Measurements from ENCODE around the gene ALX1. TPM values are rescaled to one million over a fixed set of nuclear protein-coding genes. Genes with fewer than 3 reads are reported as not detected.

Gene ALX1
- total and polyA plus RNA-seq, 4 experiments from 2014 or later: not detected

GRCh38 chr12:85266356-85266755, 13.7 kb upstream of the ALX1 start:
- H3K27me3 Mint-ChIP-seq: no peaks in the 10 kb centered on the region
- H3K4me3 Mint-ChIP-seq: no peak overlapping the region
- no peaks in the 10 kb centered on the region for H3K36me3 Mint-ChIP-seq
- Histone ChIP-seq H3K9me3 (ENCODE audit: control insufficient read depth in 1 of 2, low read length in 2 of 2) (no peaks in the 10 kb centered on the region), H3K4me1 (ENCODE audit: insufficient read depth, low read length) (no peaks in the 10 kb centered on the region), H3K27me3 (ENCODE audit: insufficient read depth, low read length) (no peaks in the 10 kb centered on the region), H3K36me3 (ENCODE audit: insufficient read depth, low read length) (no peaks in the 10 kb centered on the region), H3K4me3 (ENCODE audit: low read length in 2 of 2) (no peak overlapping the region), H3K27ac (ENCODE audit: low read depth, low read length) (no peak overlapping the region)
- no peak overlapping the region for H3K27ac Mint-ChIP-seq
- ChIA-PET CTCF (ENCODE audit: partially characterized antibody) (no interaction called here), POLR2A (ENCODE audit: partially characterized antibody) (no interaction called here)
- intact Hi-C loops (cut with micrococcal nuclease): no loop called here
- peaks cover 0 to 11% (median 0%) of the 10 kb centered on the region in 8 donors for H3K9me3 Mint-ChIP-seq
- DNase-seq: no peak
- H3K4me1 Mint-ChIP-seq: no peaks in the 10 kb centered on the region

GRCh38 chr12:85273381-85274314, 6.4 kb upstream of the ALX1 start:
- Mint-ChIP-seq H3K4me3 (no peak overlapping the region), H3K9me3 (peaks cover 0 to 13% (median 5%) of the 10 kb centered on the region in 8 donors), H3K27ac (no peak overlapping the region), H3K36me3 (no peaks in the 10 kb centered on the region), H3K4me1 (peaks cover 0 to 1% (median 0%) of the 10 kb centered on the region in 4 donors), H3K27me3 (peaks cover 13 to 19% of the 10 kb centered on the region in 2 donors)
- H3K27ac ChIP-seq (ENCODE audit: low read depth, low read length): no peak overlapping the region
- H3K4me3 ChIP-seq (ENCODE audit: low read length in 2 of 2): no peak overlapping the region
- H3K4me1 ChIP-seq (ENCODE audit: insufficient read depth, low read length): no peaks in the 10 kb centered on the region
- ChIA-PET CTCF (ENCODE audit: partially characterized antibody) (no interaction called here), POLR2A (ENCODE audit: partially characterized antibody) (no interaction called here)
- intact Hi-C loops (cut with micrococcal nuclease): no loop called here
- H3K27me3 ChIP-seq (ENCODE audit: insufficient read depth, low read length): no peaks in the 10 kb centered on the region
- no peak for DNase-seq
- no peaks in the 10 kb centered on the region for H3K36me3 ChIP-seq (ENCODE audit: insufficient read depth, low read length)
- no peaks in the 10 kb centered on the region for H3K9me3 ChIP-seq (ENCODE audit: control insufficient read depth in 1 of 2, low read length in 2 of 2)

GRCh38 chr12:85274315-85274651, 5.7 kb upstream of the ALX1 start:
- intact Hi-C loops (cut with micrococcal nuclease): no loop called here
- H3K9me3 Mint-ChIP-seq: peaks cover 0 to 9% (median 6%) of the 10 kb centered on the region in 8 donors
- no peak overlapping the region for H3K27ac ChIP-seq (ENCODE audit: low read depth, low read length)
- H3K9me3 ChIP-seq (ENCODE audit: control insufficient read depth in 1 of 2, low read length in 2 of 2): no peaks in the 10 kb centered on the region
- POLR2A ChIA-PET (ENCODE audit: partially characterized antibody): no interaction called here
- no peaks in the 10 kb centered on the region for H3K36me3 ChIP-seq (ENCODE audit: insufficient read depth, low read length)
- no peaks in the 10 kb centered on the region for H3K27me3 ChIP-seq (ENCODE audit: insufficient read depth, low read length)
- H3K4me1 ChIP-seq (ENCODE audit: insufficient read depth, low read length): no peaks in the 10 kb centered on the region
- DNase-seq: no peak
- H3K27ac Mint-ChIP-seq: no peak overlapping the region
- peaks cover 0 to 1% (median 0%) of the 10 kb centered on the region in 4 donors for H3K4me1 Mint-ChIP-seq
- H3K4me3 Mint-ChIP-seq: no peak overlapping the region
- no peak overlapping the region for H3K4me3 ChIP-seq (ENCODE audit: low read length in 2 of 2)
- CTCF ChIA-PET (ENCODE audit: partially characterized antibody): no interaction called here
- H3K36me3 Mint-ChIP-seq: no peaks in the 10 kb centered on the region
- peaks cover 15 to 22% of the 10 kb centered on the region in 2 donors for H3K27me3 Mint-ChIP-seq

GRCh38 chr12:85275374-85275773, 4.6 kb upstream of the ALX1 start:
- H3K4me3 ChIP-seq (ENCODE audit: low read length in 2 of 2): no peak overlapping the region
- no peaks in the 10 kb centered on the region for H3K27me3 ChIP-seq (ENCODE audit: insufficient read depth, low read length)
- ChIA-PET CTCF (ENCODE audit: partially characterized antibody) (no interaction called here), POLR2A (ENCODE audit: partially characterized antibody) (no interaction called here)
- H3K4me3 Mint-ChIP-seq: no peak overlapping the region
- H3K36me3 Mint-ChIP-seq: no peaks in the 10 kb centered on the region
- intact Hi-C loops (cut with micrococcal nuclease): no loop called here
- DNase-seq: no peak
- peaks cover 0 to 3% (median 2%) of the 10 kb centered on the region in 4 donors for H3K4me1 Mint-ChIP-seq
- peaks cover 0 to 11% (median 7%) of the 10 kb centered on the region in 8 donors for H3K9me3 Mint-ChIP-seq
- no peaks in the 10 kb centered on the region for H3K36me3 ChIP-seq (ENCODE audit: insufficient read depth, low read length)
- H3K27me3 Mint-ChIP-seq: peaks cover 23 to 28% of the 10 kb centered on the region in 2 donors
- no peaks in the 10 kb centered on the region for H3K9me3 ChIP-seq (ENCODE audit: control insufficient read depth in 1 of 2, low read length in 2 of 2)
- no peaks in the 10 kb centered on the region for H3K4me1 ChIP-seq (ENCODE audit: insufficient read depth, low read length)
- H3K27ac ChIP-seq (ENCODE audit: low read depth, low read length): no peak overlapping the region
- no peak overlapping the region for H3K27ac Mint-ChIP-seq

GRCh38 chr12:85277191-85277590, 2.8 kb upstream of the ALX1 start:
- Histone ChIP-seq H3K36me3 (ENCODE audit: insufficient read depth, low read length) (no peaks in the 10 kb centered on the region), H3K4me1 (ENCODE audit: insufficient read depth, low read length) (no peaks in the 10 kb centered on the region), H3K4me3 (ENCODE audit: low read length in 2 of 2) (no peak overlapping the region), H3K27ac (ENCODE audit: low read depth, low read length) (no peak overlapping the region), H3K27me3 (ENCODE audit: insufficient read depth, low read length) (no peaks in the 10 kb centered on the region), H3K9me3 (ENCODE audit: control insufficient read depth in 1 of 2, low read length in 2 of 2) (no peaks in the 10 kb centered on the region)
- intact Hi-C loops (cut with micrococcal nuclease): no loop called here
- H3K27me3 Mint-ChIP-seq: peaks cover 31 to 40% of the 10 kb centered on the region in 2 donors
- DNase-seq: no peak
- no peak overlapping the region for H3K4me3 Mint-ChIP-seq
- H3K4me1 Mint-ChIP-seq: peaks cover 1 to 11% (median 5%) of the 10 kb centered on the region in 4 donors
- ChIA-PET CTCF (ENCODE audit: partially characterized antibody) (no interaction called here), POLR2A (ENCODE audit: partially characterized antibody) (no interaction called here)
- no peak overlapping the region for H3K27ac Mint-ChIP-seq
- no peaks in the 10 kb centered on the region for H3K36me3 Mint-ChIP-seq
- peaks cover 0 to 13% (median 8%) of the 10 kb centered on the region in 8 donors for H3K9me3 Mint-ChIP-seq

GRCh38 chr12:85277900-85278597, 2.0 kb upstream of the ALX1 start:
- H3K27me3 ChIP-seq (ENCODE audit: insufficient read depth, low read length): no peaks in the 10 kb centered on the region
- intact Hi-C loops (cut with micrococcal nuclease): no loop called here
- POLR2A ChIA-PET (ENCODE audit: partially characterized antibody): no interaction called here

GRCh38 chr12:85278598-85279448, 1.2 kb upstream of the ALX1 start:
- intact Hi-C loops (cut with micrococcal nuclease): no loop called here
- no peaks in the 10 kb centered on the region for H3K9me3 ChIP-seq (ENCODE audit: control insufficient read depth in 1 of 2, low read length in 2 of 2)
- no peaks in the 10 kb centered on the region for H3K36me3 Mint-ChIP-seq
- H3K4me1 ChIP-seq (ENCODE audit: insufficient read depth, low read length): no peaks in the 10 kb centered on the region
- no peak overlapping the region for H3K4me3 ChIP-seq (ENCODE audit: low read length in 2 of 2)
- no peak overlapping the region for H3K27ac Mint-ChIP-seq
- peaks cover 0 to 13% (median 8%) of the 10 kb centered on the region in 8 donors for H3K9me3 Mint-ChIP-seq
- H3K27me3 ChIP-seq (ENCODE audit: insufficient read depth, low read length): no peaks in the 10 kb centered on the region
- H3K27ac ChIP-seq (ENCODE audit: low read depth, low read length): no peak overlapping the region
- peaks cover 30 to 40% of the 10 kb centered on the region in 2 donors for H3K27me3 Mint-ChIP-seq
- peaks cover 1 to 11% (median 5%) of the 10 kb centered on the region in 4 donors for H3K4me1 Mint-ChIP-seq
- DNase-seq: no peak
- ChIA-PET CTCF (ENCODE audit: partially characterized antibody) (no interaction called here), POLR2A (ENCODE audit: partially characterized antibody) (no interaction called here)
- H3K4me3 Mint-ChIP-seq: no peak overlapping the region
- H3K36me3 ChIP-seq (ENCODE audit: insufficient read depth, low read length): no peaks in the 10 kb centered on the region

More at GRCh38 chr12:85277900-85278597, 2.0 kb upstream of the ALX1 start:
- CTCF ChIA-PET (ENCODE audit: partially characterized antibody): no interaction called here
- no peak for DNase-seq
- H3K4me1 ChIP-seq (ENCODE audit: insufficient read depth, low read length): no peaks in the 10 kb centered on the region
- Mint-ChIP-seq H3K36me3 (no peaks in the 10 kb centered on the region), H3K9me3 (peaks cover 0 to 13% (median 8%) of the 10 kb centered on the region in 8 donors), H3K27me3 (peaks cover 31 to 40% of the 10 kb centered on the region in 2 donors), H3K4me3 (no peak overlapping the region), H3K27ac (no peak overlapping the region), H3K4me1 (peaks cover 1 to 11% (median 5%) of the 10 kb centered on the region in 4 donors)
- H3K9me3 ChIP-seq (ENCODE audit: control insufficient read depth in 1 of 2, low read length in 2 of 2): no peaks in the 10 kb centered on the region
- no peak overlapping the region for H3K4me3 ChIP-seq (ENCODE audit: low read length in 2 of 2)
- no peak overlapping the region for H3K27ac ChIP-seq (ENCODE audit: low read depth, low read length)
- H3K36me3 ChIP-seq (ENCODE audit: insufficient read depth, low read length): no peaks in the 10 kb centered on the region

All from CD4-positive, alpha-beta memory T cell (primary cell).